Left ventricle myocardium superior (tissue), 1 donor: ENCODE results near the gene ZBBX. TPM values are rescaled to one million over a fixed set of nuclear protein-coding genes. Genes with fewer than 3 reads are reported as not detected.

Experiments
- ATAC-seq: fragments of 200-7000 bp; cut with Tn5 transposase; one replicate; pipeline ENCODE4 v1.9.1; 2020; ENCODE audit warnings: mild to moderate bottlenecking, moderate library complexity
- DNase-seq: peaks from one replicate; pipeline ENCODE4 v3.0.0-alpha.2; 2020
- intact Hi-C: fragments of 100-400 bp; cut with micrococcal nuclease; formaldehyde crosslinking; loops from one replicate; pipeline ENCODE4 v1.11.0; 2022
- total RNA-seq: library from RNA; stranded (reverse); fragmentation: NEBNext Ultra II Directional; extraction: Animal tissue kit (Norgen Biotek cat#: 25700); gene quantifications from one replicate; pipeline ENCODE4 v1.2.1, GENCODE V29; 2021
- donor health status: DM: no; HTN: yes; CAD: no; lungs with severe emphysema.

Gene ZBBX
- total RNA-seq, 1 donor from 2014 or later = not detected

GRCh38 chr3:167323572-167323971 is 56.5 kb downstream of the ZBBX start:
- ATAC-seq = no peak

GRCh38 chr3:167318996-167319615 is 61.0 kb downstream of the ZBBX start:
- no peak for DNase-seq
- ATAC-seq = no peak
- intact Hi-C loops = no loop called here

More at GRCh38 chr3:167323572-167323971, 56.5 kb downstream of the ZBBX start:
- no peak for DNase-seq
- intact Hi-C loops = no loop called here

DNA sequence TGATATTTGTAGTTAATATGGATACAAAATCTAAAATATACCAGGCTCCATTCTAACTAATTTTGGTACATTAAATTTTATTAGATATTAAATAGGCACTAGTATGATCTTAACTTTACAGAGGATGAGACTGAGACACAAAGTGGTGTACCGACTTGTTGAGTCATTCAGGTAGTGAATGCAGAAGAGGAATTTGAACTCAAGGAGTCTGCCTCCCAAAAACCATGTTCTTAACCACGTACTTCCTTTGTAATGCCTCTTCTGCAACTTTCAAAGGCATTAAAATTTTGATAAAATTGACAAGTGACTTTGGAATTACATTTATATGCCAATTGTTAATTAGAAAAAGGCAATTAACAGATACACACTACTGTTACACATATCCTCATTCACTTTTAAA is 61.8 kb downstream of the ZBBX start:
- intact Hi-C loops = no loop called here
- no peak for DNase-seq
- no peak for ATAC-seq

DNA sequence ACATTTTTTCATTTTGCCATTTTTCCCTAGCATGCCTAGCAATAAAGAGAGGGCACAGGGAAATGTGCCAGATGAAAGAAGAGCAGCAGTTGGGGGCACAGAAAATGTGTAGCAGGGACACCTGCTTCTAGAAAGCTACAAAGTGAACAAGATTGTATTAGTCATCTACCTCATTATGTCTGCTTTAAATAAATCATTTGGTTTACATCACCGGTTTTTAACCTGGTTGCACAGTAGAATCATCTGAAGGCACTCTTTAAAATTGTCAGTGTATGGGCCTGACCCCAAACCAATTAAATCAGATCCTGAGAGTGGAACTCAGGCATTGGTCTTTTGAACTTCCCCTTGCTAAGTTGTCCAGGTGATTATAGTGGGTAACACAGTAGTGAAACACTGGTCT is 73.8 kb downstream of the ZBBX start:
- DNase-seq = no peak
- ATAC-seq = no peak
- intact Hi-C loops = no loop called here

- no peak for DNase-seq
- ATAC-seq = no peak
- intact Hi-C loops = no loop called here
These were observed 74.7 kb downstream of the ZBBX start for GRCh38 chr3:167305340-167305890.

- DNase-seq (no peak), ATAC-seq (peak; percentile 100)
- intact Hi-C loops = no loop called here
These were observed 76.0 kb downstream of the ZBBX start for GRCh38 chr3:167304077-167304476.

DNA sequence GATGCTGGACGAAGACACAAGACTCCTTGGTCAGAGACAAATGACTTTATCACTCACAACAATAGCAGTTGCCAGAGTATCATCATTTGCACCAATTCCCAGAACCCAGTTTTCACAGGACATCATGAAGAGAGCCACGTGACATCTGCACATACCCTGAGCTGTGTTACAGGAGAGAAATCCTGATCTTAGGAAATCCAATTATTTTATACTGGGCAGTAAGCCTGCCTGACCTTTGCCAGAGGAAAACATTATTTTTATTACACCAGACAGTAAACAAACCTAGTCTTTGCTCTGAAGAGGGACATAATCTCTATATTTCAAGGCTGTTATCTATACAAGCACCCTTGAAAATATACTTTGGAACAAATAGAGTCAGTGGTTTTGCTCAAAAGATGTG is 77.4 kb downstream of the ZBBX start:
- intact Hi-C loops = no loop called here
- no peak for ATAC-seq
- no peak for DNase-seq

- ATAC-seq (no peak), DNase-seq (no peak)
- intact Hi-C loops = no loop called here
These were observed 79.9 kb downstream of the ZBBX start for GRCh38 chr3:167300207-167300606.

GRCh38 chr3:167289435-167289834 is 90.7 kb downstream of the ZBBX start:
- ATAC-seq (no peak), DNase-seq (no peak)
- intact Hi-C loops = no loop called here

- intact Hi-C loops = no loop called here
- DNase-seq (no peak), ATAC-seq (no peak)
These were observed 91.4 kb downstream of the ZBBX start for GRCh38 chr3:167288737-167289136.

- ATAC-seq (no peak), DNase-seq (no peak)
- intact Hi-C loops = no loop called here
These were observed 92.8 kb downstream of the ZBBX start for GRCh38 chr3:167287308-167287707.

- intact Hi-C loops = no loop called here
- DNase-seq = no peak
- no peak for ATAC-seq
These were observed 105.8 kb downstream of the ZBBX start for GRCh38 chr3:167274141-167274874.

DNA sequence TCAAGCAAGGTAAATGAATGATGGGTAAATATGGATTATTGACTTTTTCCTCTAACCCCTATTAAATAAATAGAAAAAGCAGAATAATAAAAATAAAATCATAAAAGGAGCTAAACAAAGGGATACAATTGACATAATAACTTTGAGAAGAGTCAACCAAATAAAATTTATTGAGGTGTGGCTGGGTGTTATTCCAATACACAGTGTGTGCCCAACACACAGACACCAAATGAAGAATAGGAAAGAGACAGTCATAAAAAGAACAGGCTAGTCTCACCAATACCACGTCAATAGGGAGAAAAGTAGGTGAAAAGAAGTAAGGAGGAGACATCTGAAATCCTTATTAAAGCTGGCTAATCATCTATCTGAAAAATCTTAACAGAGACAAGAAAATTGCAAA is 127.1 kb downstream of the ZBBX start:
- intact Hi-C loops = no loop called here
- DNase-seq (no peak), ATAC-seq (no peak)

- ATAC-seq (no peak), DNase-seq (no peak)
- intact Hi-C loops = no loop called here
These were observed 128.4 kb downstream of the ZBBX start for GRCh38 chr3:167251678-167252077.

- DNase-seq (no peak), ATAC-seq (no peak)
- intact Hi-C loops = no loop called here
These were observed 133.8 kb downstream of the ZBBX start for GRCh38 chr3:167246252-167246651.

DNA sequence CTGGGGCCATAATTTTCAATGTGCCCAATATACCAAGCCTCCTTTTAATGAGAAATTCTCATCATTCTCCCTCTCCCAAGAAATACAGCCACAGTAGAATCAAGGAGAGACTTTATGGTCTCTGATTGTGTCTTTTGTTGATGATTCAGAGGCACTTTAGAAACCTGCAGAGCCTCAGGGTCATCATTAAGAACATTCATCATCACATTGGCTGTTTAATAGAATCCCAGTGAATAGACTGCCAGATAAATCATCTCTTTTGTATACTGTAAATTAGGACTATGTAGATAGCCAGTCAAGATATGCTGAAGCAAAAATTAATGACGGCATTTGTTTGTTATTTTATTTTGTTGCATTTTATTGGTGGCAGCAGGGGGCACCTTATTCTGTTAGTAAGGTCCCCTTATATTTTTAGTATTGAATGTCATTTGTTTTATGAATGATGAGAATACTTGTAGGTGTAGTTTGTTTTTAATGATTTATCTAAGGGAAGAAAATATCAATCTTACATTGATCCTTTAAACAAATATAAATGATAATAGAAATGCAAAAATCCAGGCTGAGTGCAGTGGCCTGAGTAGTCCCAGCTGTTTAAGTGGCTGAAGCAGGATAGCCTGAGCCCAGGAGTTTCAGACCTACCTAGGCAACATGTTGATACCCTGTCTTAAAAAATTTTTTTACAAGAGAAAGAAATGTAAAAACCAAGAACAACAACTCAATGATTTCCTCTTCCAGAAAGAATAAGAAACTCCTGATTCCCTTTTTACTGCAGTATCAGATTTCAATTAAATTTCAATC is 138.8 kb downstream of the ZBBX start:
- no peak for ATAC-seq
- intact Hi-C loops = no loop called here
- no peak for DNase-seq

DNA sequence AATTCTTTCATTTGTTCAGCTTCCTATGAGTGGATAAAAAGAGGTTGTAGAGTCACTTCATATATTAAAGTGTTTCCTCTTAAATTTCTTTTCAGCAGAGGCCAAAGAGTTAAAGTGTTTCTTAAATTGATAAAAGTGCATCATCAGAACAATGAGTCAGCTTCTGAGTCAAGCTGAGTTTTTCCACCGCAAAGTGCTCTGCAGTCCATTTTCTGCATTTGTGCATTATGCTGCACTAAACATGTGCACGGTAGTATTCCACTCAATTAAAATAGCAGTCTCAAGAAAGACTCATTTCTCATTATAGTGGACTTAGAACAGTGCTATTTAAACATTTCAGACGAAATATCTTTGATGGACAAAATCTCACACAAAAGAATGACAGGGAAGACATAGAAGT is 152.0 kb downstream of the ZBBX start:
- ATAC-seq = no peak
- DNase-seq = no peak
- intact Hi-C loops = no loop called here

DNA sequence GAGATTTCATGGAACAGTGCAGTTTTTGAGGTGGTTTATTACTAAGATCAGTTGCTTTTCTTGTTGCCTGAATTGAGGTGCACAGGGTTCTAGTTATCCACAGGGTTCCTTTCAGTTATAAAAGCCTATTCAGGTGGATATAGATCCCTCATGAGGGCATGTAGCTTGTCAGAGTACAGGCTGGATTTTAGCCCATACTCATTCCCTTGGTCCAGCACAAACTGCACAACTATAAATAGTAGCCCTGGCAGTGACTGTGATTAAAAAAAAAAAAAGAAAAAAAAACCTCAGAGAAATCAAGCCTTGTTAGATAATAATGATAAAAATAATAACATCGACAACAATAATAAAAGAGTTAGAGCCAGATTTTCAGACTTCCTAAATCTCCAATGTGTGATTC is 154.3 kb downstream of the ZBBX start:
- DNase-seq = no peak
- ATAC-seq = peak; percentile 81
- intact Hi-C loops = no loop called here

GRCh38 chr3:167209011-167209410 is 171.1 kb downstream of the ZBBX start:
- ATAC-seq = no peak
- intact Hi-C loops = no loop called here
- DNase-seq = no peak

DNA sequence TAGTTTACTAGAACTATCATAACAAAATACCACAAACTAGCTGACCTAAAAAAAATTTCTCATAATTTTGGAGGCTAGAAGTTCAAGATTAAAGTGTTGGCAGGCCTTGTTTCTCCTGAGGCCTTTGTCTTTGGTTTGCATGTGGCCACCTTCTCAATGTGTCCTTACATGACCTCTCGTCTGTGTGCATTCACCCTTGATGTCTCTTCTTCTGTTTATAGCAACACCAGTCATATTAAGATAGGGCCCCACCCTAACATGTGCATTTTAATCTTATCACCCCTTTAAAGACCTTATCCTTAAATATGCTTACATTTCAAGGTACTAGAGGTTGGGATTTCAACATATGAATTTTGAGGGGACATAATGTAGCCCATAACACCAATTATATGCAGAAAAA is 177.0 kb downstream of the ZBBX start:
- ATAC-seq (peak; percentile 81), DNase-seq (no peak)
- intact Hi-C loops = no loop called here
